Activated CD4-positive, alpha-beta memory T cell treated with anti-CD3 and anti-CD28 coated beads, Interleukin-2, amount 10 ng/mL, durations not matched to agents 7 days and 5 days (primary cell): ENCODE results near the gene RASL10A. TPM values are rescaled to one million over a fixed set of nuclear protein-coding genes. Genes with fewer than 3 reads are reported as not detected.
"Not testable (repeated sequence)": the region's sequence is repeated elsewhere in the genome, so short reads cannot be mapped to it uniquely, and the experiment has no call there.

ENCODE experiments used
- CTCF ChIA-PET: fragments of 350-600 bp; sonication (Branson Sonifier 250); formaldehyde crosslinking; loops from one replicate; lab custom pipeline; 2021; ENCODE audit warnings: antibody characterized with exemption, inconsistent platforms; lab: Charles Lee
- POLR2A ChIA-PET: fragments of 350-600 bp; sonication (Branson Sonifier 250); formaldehyde crosslinking; loops from one replicate; lab custom pipeline; 2021; ENCODE audit warnings: antibody characterized with exemption; lab: Charles Lee
- DNase-seq: peaks from one replicate; pipeline ENCODE4 v3.0.0-alpha.2; 2020
- H3K27ac Mint-ChIP-seq: one replicate; pipeline ENCODE4 v1.8.0; 2021; ENCODE audit warnings: mild to moderate bottlenecking, mixed read lengths
- H3K27me3 Mint-ChIP-seq: one replicate; pipeline ENCODE4 v1.8.0; 2021; ENCODE audit warnings: mixed read lengths
- H3K36me3 Mint-ChIP-seq: one replicate; pipeline ENCODE4 v1.8.0; 2021; ENCODE audit warnings: low read depth, mixed read lengths
- H3K4me1 Mint-ChIP-seq: one replicate; pipeline ENCODE4 v1.8.0; 2021; ENCODE audit warnings: mixed read lengths
- H3K4me3 Mint-ChIP-seq: one replicate; pipeline ENCODE4 v1.8.0; 2021; ENCODE audit warnings: mild to moderate bottlenecking, mixed read lengths
- H3K9me3 Mint-ChIP-seq: one replicate; pipeline ENCODE4 v1.8.0; 2021; ENCODE audit warnings: mixed read lengths
- total RNA-seq, 2 experiments: library from RNA; stranded (reverse); gene quantifications; one replicate each; pipeline ENCODE4 v1.2.3, GENCODE V29; 2021

Gene RASL10A
- under 1 TPM; 0.38 to 0.78 TPM for total RNA-seq

GRCh38 chr22:29315286-29316140 is at the start of gene RASL10A:
TSS of gene RASL10A (minus strand) at chr22:29315697. CDS start at chr22:29315246, 451 bp downstream.
- no peak for DNase-seq
- peaks cover 36% of the 10 kb centered on the region for H3K4me1 Mint-ChIP-seq

GRCh38 chr22:29359469-29359868 is 44.0 kb upstream of the RASL10A start:
- Mint-ChIP-seq H3K4me3 (no peak overlapping the region), H3K9me3 (no peaks in the 10 kb centered on the region), H3K27ac (no peak overlapping the region), H3K36me3 (peaks cover 34% of the 10 kb centered on the region), H3K4me1 (peaks cover 2% of the 10 kb centered on the region), H3K27me3 (no peaks in the 10 kb centered on the region)
- DNase-seq: no peak
- POLR2A ChIA-PET: interaction anchor here (1.1 kb wide), 1 partner anchor 58 kb away, joined by 4 read pairs; no protein-coding TSS in a partner anchor
- CTCF ChIA-PET: no interaction called here

More at GRCh38 chr22:29315286-29316140, at the start of gene RASL10A:
- Mint-ChIP-seq H3K4me3 (peak within 1 kb of the TSS; percentile 32), H3K27me3 (peaks cover 46% of the 10 kb centered on the region), H3K9me3 (no peaks in the 10 kb centered on the region), H3K36me3 (peaks cover 4% of the 10 kb centered on the region), H3K27ac (no peak within 1 kb of the TSS)
- ChIA-PET POLR2A (interaction anchor here (2.0 kb wide), 1 partner anchor 13 kb away, joined by 7 read pairs; no protein-coding TSS in a partner anchor), CTCF (no interaction called here)

GRCh38 chr22:29357193-29357890 is 41.8 kb upstream of the RASL10A start:
- H3K27ac Mint-ChIP-seq, DNase-seq, H3K9me3 Mint-ChIP-seq, H3K27me3 Mint-ChIP-seq, H3K4me3 Mint-ChIP-seq, POLR2A ChIA-PET, H3K4me1 Mint-ChIP-seq: not testable (repeated sequence)
- CTCF ChIA-PET: interaction anchor here (1.1 kb wide), 1 partner anchor 44 kb away, joined by 3 read pairs; no protein-coding TSS in a partner anchor
- peaks cover 41% of the 10 kb centered on the region for H3K36me3 Mint-ChIP-seq

GRCh38 chr22:29353860-29354259 is 38.4 kb upstream of the RASL10A start:
- H3K9me3 Mint-ChIP-seq: no peaks in the 10 kb centered on the region
- H3K27me3 Mint-ChIP-seq: no peaks in the 10 kb centered on the region
- no peaks in the 10 kb centered on the region for H3K4me1 Mint-ChIP-seq
- CTCF ChIA-PET: no interaction called here
- H3K27ac Mint-ChIP-seq: no peak overlapping the region
- POLR2A ChIA-PET: no interaction called here
- DNase-seq: no peak
- peaks cover 46% of the 10 kb centered on the region for H3K36me3 Mint-ChIP-seq
- no peak overlapping the region for H3K4me3 Mint-ChIP-seq

GRCh38 chr22:29353286-29353685 is 37.8 kb upstream of the RASL10A start:
- POLR2A ChIA-PET: no interaction called here
- H3K4me3 Mint-ChIP-seq: no peak overlapping the region
- H3K27me3 Mint-ChIP-seq: no peaks in the 10 kb centered on the region
- CTCF ChIA-PET: no interaction called here
- no peaks in the 10 kb centered on the region for H3K4me1 Mint-ChIP-seq
- H3K27ac Mint-ChIP-seq: no peak overlapping the region
- no peak for DNase-seq
- H3K36me3 Mint-ChIP-seq: peaks cover 47% of the 10 kb centered on the region
- no peaks in the 10 kb centered on the region for H3K9me3 Mint-ChIP-seq

GRCh38 chr22:29352778-29353177 is 37.3 kb upstream of the RASL10A start:
- Mint-ChIP-seq H3K9me3 (no peaks in the 10 kb centered on the region), H3K27me3 (no peaks in the 10 kb centered on the region), H3K4me3 (no peak overlapping the region), H3K27ac (no peak overlapping the region), H3K36me3 (peaks cover 48% of the 10 kb centered on the region), H3K4me1 (no peaks in the 10 kb centered on the region)
- CTCF ChIA-PET: no interaction called here
- DNase-seq: no peak
- POLR2A ChIA-PET: no interaction called here

GRCh38 chr22:29351891-29352290 is 36.4 kb upstream of the RASL10A start:
- H3K27ac Mint-ChIP-seq: no peak overlapping the region
- H3K27me3 Mint-ChIP-seq: no peaks in the 10 kb centered on the region
- H3K4me1 Mint-ChIP-seq: no peaks in the 10 kb centered on the region
- ChIA-PET POLR2A (no interaction called here), CTCF (no interaction called here)
- no peak for DNase-seq
- H3K36me3 Mint-ChIP-seq: peaks cover 56% of the 10 kb centered on the region
- no peaks in the 10 kb centered on the region for H3K9me3 Mint-ChIP-seq
- no peak overlapping the region for H3K4me3 Mint-ChIP-seq

- POLR2A ChIA-PET: no interaction called here
- CTCF ChIA-PET: no interaction called here
- peaks cover 63% of the 10 kb centered on the region for H3K36me3 Mint-ChIP-seq
- no peaks in the 10 kb centered on the region for H3K4me1 Mint-ChIP-seq
- H3K4me3 Mint-ChIP-seq: no peak overlapping the region
- no peak overlapping the region for H3K27ac Mint-ChIP-seq
- DNase-seq: no peak
- no peaks in the 10 kb centered on the region for H3K27me3 Mint-ChIP-seq
- no peaks in the 10 kb centered on the region for H3K9me3 Mint-ChIP-seq
These were observed 35.5 kb upstream of the RASL10A start for GRCh38 chr22:29351042-29351441.

- no peaks in the 10 kb centered on the region for H3K27me3 Mint-ChIP-seq
- POLR2A ChIA-PET: no interaction called here
- no peak for DNase-seq
- H3K36me3 Mint-ChIP-seq: peaks cover 64% of the 10 kb centered on the region
- no peak overlapping the region for H3K27ac Mint-ChIP-seq
- H3K9me3 Mint-ChIP-seq: no peaks in the 10 kb centered on the region
- H3K4me1 Mint-ChIP-seq: peaks cover 2% of the 10 kb centered on the region
- CTCF ChIA-PET: no interaction called here
- H3K4me3 Mint-ChIP-seq: no peak overlapping the region
These were observed 33.5 kb upstream of the RASL10A start for GRCh38 chr22:29348956-29349355.

GRCh38 chr22:29348041-29348440 is 32.5 kb upstream of the RASL10A start:
- no peaks in the 10 kb centered on the region for H3K9me3 Mint-ChIP-seq
- ChIA-PET POLR2A (no interaction called here), CTCF (no interaction called here)

GRCh38 chr22:29346659-29347058 is 31.2 kb upstream of the RASL10A start:
- no peaks in the 10 kb centered on the region for H3K9me3 Mint-ChIP-seq
- H3K27ac Mint-ChIP-seq: no peak overlapping the region
- peaks cover 72% of the 10 kb centered on the region for H3K36me3 Mint-ChIP-seq
- CTCF ChIA-PET: no interaction called here
- H3K27me3 Mint-ChIP-seq: no peaks in the 10 kb centered on the region
- DNase-seq: no peak
- POLR2A ChIA-PET: no interaction called here
- H3K4me1 Mint-ChIP-seq: peaks cover 2% of the 10 kb centered on the region
- no peak overlapping the region for H3K4me3 Mint-ChIP-seq

More at GRCh38 chr22:29348041-29348440, 32.5 kb upstream of the RASL10A start:
- Mint-ChIP-seq H3K4me3 (no peak overlapping the region), H3K36me3 (peaks cover 65% of the 10 kb centered on the region), H3K27me3 (no peaks in the 10 kb centered on the region), H3K27ac (no peak overlapping the region), H3K4me1 (peaks cover 2% of the 10 kb centered on the region)
- no peak for DNase-seq

GRCh38 chr22:29345932-29346331 is 30.4 kb upstream of the RASL10A start:
- H3K27me3 Mint-ChIP-seq: no peaks in the 10 kb centered on the region
- no peak overlapping the region for H3K4me3 Mint-ChIP-seq
- H3K9me3 Mint-ChIP-seq: no peaks in the 10 kb centered on the region
- POLR2A ChIA-PET: no interaction called here
- CTCF ChIA-PET: no interaction called here
- peaks cover 2% of the 10 kb centered on the region for H3K4me1 Mint-ChIP-seq
- no peak overlapping the region for H3K27ac Mint-ChIP-seq
- H3K36me3 Mint-ChIP-seq: peaks cover 69% of the 10 kb centered on the region
- DNase-seq: no peak

GRCh38 chr22:29344889-29345288 is 29.4 kb upstream of the RASL10A start:
- H3K27me3 Mint-ChIP-seq, H3K9me3 Mint-ChIP-seq, DNase-seq, H3K27ac Mint-ChIP-seq, POLR2A ChIA-PET, CTCF ChIA-PET, H3K4me1 Mint-ChIP-seq, H3K4me3 Mint-ChIP-seq: not testable (repeated sequence)
- peaks cover 61% of the 10 kb centered on the region for H3K36me3 Mint-ChIP-seq
